H9 (cell line): ENCODE data around the gene RGS21. TPM values are rescaled to one million over a fixed set of nuclear protein-coding genes. Genes with fewer than 3 reads are reported as not detected.

Experiments used
- DNase-seq: peaks from one replicate; pipeline ENCODE4 v3.0.0-alpha.2; 2017
- H2AFZ ChIP-seq: one replicate; pipeline ENCODE4 v1.6.1; 2013; ENCODE audit warnings: mild to moderate bottlenecking, low read length, control low read depth, moderate library complexity
- H2AK5ac ChIP-seq: 2 replicates; pipeline ENCODE4 v1.6.1; 2013; ENCODE audit warnings: low read length, control low read depth, mixed read lengths; ENCODE audit not compliant: insufficient read length
- H2BK120ac ChIP-seq: one replicate; pipeline ENCODE4 v1.6.1; 2013; ENCODE audit warnings: low read depth, mild to moderate bottlenecking, low read length, control low read depth, inconsistent platforms; ENCODE audit not compliant: poor library complexity, severe bottlenecking
- H2BK12ac ChIP-seq: 2 replicates; pipeline ENCODE4 v1.6.1; 2013; ENCODE audit warnings: low read length, control low read depth, mixed read lengths, low read depth; ENCODE audit not compliant: insufficient read length
- H2BK15ac ChIP-seq: 2 replicates; pipeline ENCODE4 v1.6.1; 2013; ENCODE audit warnings: low read depth, low read length, control low read depth
- H2BK20ac ChIP-seq: one replicate; pipeline ENCODE4 v1.6.1; 2013; ENCODE audit warnings: low read depth, mild to moderate bottlenecking, low read length, control low read depth, inconsistent platforms; ENCODE audit not compliant: poor library complexity, severe bottlenecking
- H2BK5ac ChIP-seq: 2 replicates; pipeline ENCODE4 v1.6.1; 2013; ENCODE audit warnings: low read length, control low read depth, mixed read lengths; ENCODE audit not compliant: insufficient read length
- H3K14ac ChIP-seq: 2 replicates; pipeline ENCODE4 v1.6.1; 2013; ENCODE audit warnings: low read length, control low read depth; ENCODE audit not compliant: insufficient read depth
- H3K18ac ChIP-seq: 2 replicates; pipeline ENCODE4 v1.6.1; 2013; ENCODE audit warnings: low read depth, mild to moderate bottlenecking, mixed read lengths, low read length, control low read depth; ENCODE audit not compliant: insufficient read length
- H3K23ac ChIP-seq: 2 replicates; pipeline ENCODE4 v1.6.1; 2013; ENCODE audit warnings: low read length, control low read depth, mixed read lengths, low read depth; ENCODE audit not compliant: insufficient read length
- H3K23me2 ChIP-seq: 2 replicates; pipeline ENCODE4 v1.6.1; 2013; ENCODE audit warnings: low read depth, mild to moderate bottlenecking, mixed read lengths, low read length, control low read depth; ENCODE audit not compliant: insufficient read length, poor library complexity, severe bottlenecking
- H3K27ac ChIP-seq: 2 replicates; pipeline ENCODE4 v1.5.1; 2013; ENCODE audit warnings: low read length, control low read depth, mixed read lengths, low read depth; ENCODE audit not compliant: insufficient read length
- H3K27me3 ChIP-seq: 2 replicates; pipeline ENCODE4 v1.6.1; 2013; ENCODE audit warnings: low read length, control low read depth, inconsistent platforms; ENCODE audit not compliant: insufficient read depth
- H3K4ac ChIP-seq: 2 replicates; pipeline ENCODE4 v1.6.1; 2013; ENCODE audit warnings: low read depth, mild to moderate bottlenecking, control low read depth, inconsistent platforms, low read length, moderate library complexity
- H3K4me1 ChIP-seq: 2 replicates; pipeline ENCODE4 v1.6.1; 2013; ENCODE audit warnings: low read length, control low read depth, inconsistent platforms; ENCODE audit not compliant: insufficient read depth
- H3K4me2 ChIP-seq: 2 replicates; pipeline ENCODE4 v1.6.1; 2013; ENCODE audit warnings: low read length, control low read depth, mixed read lengths; ENCODE audit not compliant: insufficient read length, insufficient read depth
- H3K56ac ChIP-seq: 2 replicates; pipeline ENCODE4 v1.6.1; 2013; ENCODE audit warnings: low read depth, mild to moderate bottlenecking, mixed read lengths, low read length, control low read depth; ENCODE audit not compliant: insufficient read length
- H3K79me1 ChIP-seq: 2 replicates; pipeline ENCODE4 v1.6.1; 2013; ENCODE audit warnings: low read depth, mild to moderate bottlenecking, moderate library complexity, low read length, control low read depth, inconsistent platforms; ENCODE audit not compliant: insufficient read depth, poor library complexity, severe bottlenecking
- H3K79me2 ChIP-seq: 2 replicates; pipeline ENCODE4 v1.6.1; 2013; ENCODE audit warnings: low read length, control low read depth, inconsistent platforms; ENCODE audit not compliant: insufficient read depth
- H3K9ac ChIP-seq: 2 replicates; pipeline ENCODE4 v1.6.1; 2013; ENCODE audit warnings: low read length, control low read depth, mixed read lengths; ENCODE audit not compliant: insufficient read length; ENCODE audit errors: extremely low read depth
- H3K9me3 ChIP-seq: one replicate; pipeline ENCODE4 v1.6.1; 2013; ENCODE audit warnings: low read depth, low read length, inconsistent platforms; ENCODE audit not compliant: control insufficient read depth
- H3T11ph ChIP-seq: one replicate; pipeline ENCODE4 v1.6.1; 2013; ENCODE audit warnings: mild to moderate bottlenecking, low read length, control low read depth, inconsistent platforms
- H4K20me1 ChIP-seq: one replicate; pipeline ENCODE4 v1.6.1; 2013; ENCODE audit not compliant: control insufficient read depth, insufficient read length, insufficient read depth
- H4K5ac ChIP-seq: 2 replicates; pipeline ENCODE4 v1.6.1; 2013; ENCODE audit warnings: low read depth, mild to moderate bottlenecking, mixed read lengths, low read length, control low read depth; ENCODE audit not compliant: insufficient read length
- H4K8ac ChIP-seq: replicated peaks from 2 replicates; pipeline ENCODE4 v1.6.1; 2013; ENCODE audit warnings: low read length, control low read depth, mixed read lengths, low read depth; ENCODE audit not compliant: insufficient read length
- H4K91ac ChIP-seq: 2 replicates; pipeline ENCODE4 v1.6.1; 2013; ENCODE audit warnings: low read depth, mild to moderate bottlenecking, moderate library complexity, mixed read lengths, low read length, control low read depth; ENCODE audit not compliant: insufficient read length
- H3K27ac Mint-ChIP-seq, 3 experiments: 2 replicates in 2 of 3; 3 replicates in 1 of 3; pipeline ENCODE4 v1.8.0; 2020 to 2021; ENCODE audit warnings: mixed read lengths in 3 of 3, mild to moderate bottlenecking in 1 of 3, moderate library complexity in 1 of 3
- H3K27me3 Mint-ChIP-seq: 2 replicates; pipeline ENCODE4 v1.8.0; 2021; ENCODE audit warnings: low read depth, mild to moderate bottlenecking, moderate library complexity, mixed read lengths
- H3K36me3 Mint-ChIP-seq, 3 experiments: 2 replicates in 2 of 3; 3 replicates in 1 of 3; pipeline ENCODE4 v1.8.0; 2020 to 2021; ENCODE audit warnings: low read depth in 3 of 3, mixed read lengths in 3 of 3; ENCODE audit not compliant: insufficient read depth in 1 of 3
- H3K4me1 Mint-ChIP-seq, 2 experiments: 2 replicates each; pipeline ENCODE4 v1.8.0; 2020; ENCODE audit warnings: mixed read lengths in 2 of 2
- H3K4me3 Mint-ChIP-seq, 2 experiments: 2 replicates in 1 of 2; 3 replicates in 1 of 2; pipeline ENCODE4 v1.8.0; 2020 to 2021; ENCODE audit warnings: mild to moderate bottlenecking in 2 of 2, mixed read lengths in 2 of 2, moderate library complexity in 1 of 2
- H3K9me3 Mint-ChIP-seq, 2 experiments: 2 replicates in 1 of 2; 3 replicates in 1 of 2; pipeline ENCODE4 v1.8.0; 2020; ENCODE audit warnings: mild to moderate bottlenecking in 2 of 2, mixed read lengths in 2 of 2, moderate library complexity in 1 of 2
- WGBS: extraction: QIAGEN DNeasy Blood & Tissue Kit; methylation state at CpG from one replicate; pipeline ENCODE4 v1.1.7; 2013; ENCODE audit warnings: missing lambda C conversion rate, low lambda C conversion rate, mixed read lengths; ENCODE audit not compliant: insufficient read length; ENCODE audit errors: extremely low coverage; 5-methylcytosine and 5-hydroxymethylcytosine counted together
- total RNA-seq: library from RNA; stranded (reverse); gene quantifications from 2 replicates; pipeline ENCODE4 v1.2.1, GENCODE V29; 2021
- TF ChIP-seq, protein P1 (sequence below): fragments of 200-600 bp; sonication (generic); conservative IDR thresholded peaks from 3 replicates; pipeline ENCODE4 v1.8.0; 2021; ENCODE audit warnings: antibody characterized with exemption, mild to moderate bottlenecking

Gene RGS21
- total RNA-seq, 1 experiment from 2014 or later = not detected

DNA sequence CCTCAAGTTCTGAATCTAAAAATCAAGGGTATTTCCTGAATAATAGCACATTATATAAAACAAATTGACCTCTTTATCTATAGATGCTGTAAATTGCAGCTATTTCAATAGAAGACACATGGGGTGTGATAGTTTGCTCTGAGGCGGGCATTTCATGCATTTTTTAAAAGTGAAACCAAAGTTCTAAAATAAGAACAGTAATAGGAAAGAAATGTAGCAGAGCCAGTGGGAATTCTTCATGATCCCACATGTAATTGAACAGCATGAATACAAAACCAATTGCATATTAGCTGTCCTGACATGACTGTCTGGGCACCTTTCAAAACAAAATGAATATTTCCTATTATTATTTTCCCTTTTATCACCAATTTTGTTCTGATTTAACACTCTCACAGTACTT is 85.0 kb downstream of the RGS21 start:
- Histone ChIP-seq H3K4ac (no peak overlapping the region), H4K5ac (no peak overlapping the region), H3K56ac (no peak overlapping the region), H3K27ac (no peak overlapping the region), H4K8ac (no peak overlapping the region), H3K23me2 (no peaks in the 10 kb centered on the region), H4K20me1 (no peaks in the 10 kb centered on the region), H2BK15ac (no peak overlapping the region), H2AK5ac (no peak overlapping the region), H2BK20ac (no peak overlapping the region), H3T11ph (no peak overlapping the region), H2AFZ (no peak overlapping the region), H4K91ac (no peak overlapping the region), H3K4me1 (no peaks in the 10 kb centered on the region), H2BK5ac (no peak overlapping the region), H3K9ac (no peak overlapping the region), H3K23ac (no peak overlapping the region), H3K79me2 (no peaks in the 10 kb centered on the region), H3K18ac (no peak overlapping the region), H2BK12ac (no peak overlapping the region), H2BK120ac (no peak overlapping the region), H3K14ac (no peak overlapping the region), H3K4me2 (no peak overlapping the region), H3K79me1 (no peaks in the 10 kb centered on the region), H3K27me3 (no peaks in the 10 kb centered on the region), H3K9me3 (no peaks in the 10 kb centered on the region)
- H3K9me3 Mint-ChIP-seq = no peaks in the 10 kb centered on the region
- no peak overlapping the region for H3K4me3 Mint-ChIP-seq
- TF ChIP-seq, protein P1, sequence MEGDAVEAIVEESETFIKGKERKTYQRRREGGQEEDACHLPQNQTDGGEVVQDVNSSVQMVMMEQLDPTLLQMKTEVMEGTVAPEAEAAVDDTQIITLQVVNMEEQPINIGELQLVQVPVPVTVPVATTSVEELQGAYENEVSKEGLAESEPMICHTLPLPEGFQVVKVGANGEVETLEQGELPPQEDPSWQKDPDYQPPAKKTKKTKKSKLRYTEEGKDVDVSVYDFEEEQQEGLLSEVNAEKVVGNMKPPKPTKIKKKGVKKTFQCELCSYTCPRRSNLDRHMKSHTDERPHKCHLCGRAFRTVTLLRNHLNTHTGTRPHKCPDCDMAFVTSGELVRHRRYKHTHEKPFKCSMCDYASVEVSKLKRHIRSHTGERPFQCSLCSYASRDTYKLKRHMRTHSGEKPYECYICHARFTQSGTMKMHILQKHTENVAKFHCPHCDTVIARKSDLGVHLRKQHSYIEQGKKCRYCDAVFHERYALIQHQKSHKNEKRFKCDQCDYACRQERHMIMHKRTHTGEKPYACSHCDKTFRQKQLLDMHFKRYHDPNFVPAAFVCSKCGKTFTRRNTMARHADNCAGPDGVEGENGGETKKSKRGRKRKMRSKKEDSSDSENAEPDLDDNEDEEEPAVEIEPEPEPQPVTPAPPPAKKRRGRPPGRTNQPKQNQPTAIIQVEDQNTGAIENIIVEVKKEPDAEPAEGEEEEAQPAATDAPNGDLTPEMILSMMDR = no peak
- no peaks in the 10 kb centered on the region for H3K36me3 Mint-ChIP-seq
- H3K27me3 Mint-ChIP-seq = no peaks in the 10 kb centered on the region
- no peak for DNase-seq
- H3K4me1 Mint-ChIP-seq = no peaks in the 10 kb centered on the region
- WGBS = no CpG with 5 or more reads among the region's 1 CpG
- no peak overlapping the region for H3K27ac Mint-ChIP-seq
